GM12873 (cell line): ENCODE results near the gene RIN3.

Source experiments
- TF ChIP-seq, protein P1 (sequence below): IDR thresholded peaks from 2 replicates; pipeline ENCODE4 v1.5.1; 2012; ENCODE audit warnings: low read depth, mild to moderate bottlenecking, moderate library complexity, low read length, control low read depth; ENCODE audit not compliant: insufficient read depth; ENCODE audit errors: missing control alignments

RIN3 gene

DNA sequence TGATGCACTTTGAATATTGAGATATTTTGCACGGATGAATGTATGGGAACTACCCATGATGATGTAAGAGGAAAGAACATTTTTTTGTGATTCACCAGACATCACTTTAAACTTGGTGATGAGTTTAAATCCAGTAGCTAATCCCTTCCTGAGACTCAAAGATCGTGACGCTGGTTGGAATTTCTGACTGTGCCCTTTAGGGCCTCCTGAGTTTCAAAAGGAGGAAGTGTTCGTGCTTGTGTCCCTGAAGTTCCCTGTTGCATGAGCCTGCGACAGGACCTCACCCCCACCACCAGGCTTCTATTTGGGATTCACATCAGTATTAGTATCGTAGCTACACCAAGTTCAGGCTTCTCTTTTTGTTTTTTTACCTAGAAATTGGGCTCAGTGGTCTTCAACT lies 18.6 kb upstream of the RIN3 start:
- TF ChIP-seq, protein P1, sequence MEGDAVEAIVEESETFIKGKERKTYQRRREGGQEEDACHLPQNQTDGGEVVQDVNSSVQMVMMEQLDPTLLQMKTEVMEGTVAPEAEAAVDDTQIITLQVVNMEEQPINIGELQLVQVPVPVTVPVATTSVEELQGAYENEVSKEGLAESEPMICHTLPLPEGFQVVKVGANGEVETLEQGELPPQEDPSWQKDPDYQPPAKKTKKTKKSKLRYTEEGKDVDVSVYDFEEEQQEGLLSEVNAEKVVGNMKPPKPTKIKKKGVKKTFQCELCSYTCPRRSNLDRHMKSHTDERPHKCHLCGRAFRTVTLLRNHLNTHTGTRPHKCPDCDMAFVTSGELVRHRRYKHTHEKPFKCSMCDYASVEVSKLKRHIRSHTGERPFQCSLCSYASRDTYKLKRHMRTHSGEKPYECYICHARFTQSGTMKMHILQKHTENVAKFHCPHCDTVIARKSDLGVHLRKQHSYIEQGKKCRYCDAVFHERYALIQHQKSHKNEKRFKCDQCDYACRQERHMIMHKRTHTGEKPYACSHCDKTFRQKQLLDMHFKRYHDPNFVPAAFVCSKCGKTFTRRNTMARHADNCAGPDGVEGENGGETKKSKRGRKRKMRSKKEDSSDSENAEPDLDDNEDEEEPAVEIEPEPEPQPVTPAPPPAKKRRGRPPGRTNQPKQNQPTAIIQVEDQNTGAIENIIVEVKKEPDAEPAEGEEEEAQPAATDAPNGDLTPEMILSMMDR: no peak

GRCh38 chr14:92496191-92496857 lies 17.3 kb upstream of the RIN3 start:
- TF ChIP-seq, protein P1: no peak

GRCh38 chr14:92497391-92497790 lies 16.2 kb upstream of the RIN3 start:
- TF ChIP-seq, protein P1: no peak

DNA sequence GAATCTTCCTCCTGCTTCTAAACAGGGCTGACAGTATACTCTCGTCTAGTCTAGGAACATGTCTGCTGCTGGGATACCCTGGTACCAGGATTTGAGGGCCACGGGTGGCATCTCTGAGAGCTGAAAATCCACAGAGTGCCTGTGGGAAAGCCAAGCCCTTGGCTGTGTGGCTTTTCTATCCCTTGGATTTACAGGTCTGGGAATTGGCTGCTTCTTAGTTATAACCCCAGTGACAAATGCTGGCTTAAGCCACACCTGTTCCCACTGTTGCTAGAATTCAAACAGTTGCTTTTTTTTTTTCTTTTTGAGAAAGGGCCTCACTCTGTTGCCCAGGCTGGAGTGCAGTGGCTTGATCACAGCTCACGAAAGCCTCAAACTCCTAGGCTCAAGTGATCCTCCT lies 14.3 kb upstream of the RIN3 start:
- TF ChIP-seq, protein P1: no peak

DNA sequence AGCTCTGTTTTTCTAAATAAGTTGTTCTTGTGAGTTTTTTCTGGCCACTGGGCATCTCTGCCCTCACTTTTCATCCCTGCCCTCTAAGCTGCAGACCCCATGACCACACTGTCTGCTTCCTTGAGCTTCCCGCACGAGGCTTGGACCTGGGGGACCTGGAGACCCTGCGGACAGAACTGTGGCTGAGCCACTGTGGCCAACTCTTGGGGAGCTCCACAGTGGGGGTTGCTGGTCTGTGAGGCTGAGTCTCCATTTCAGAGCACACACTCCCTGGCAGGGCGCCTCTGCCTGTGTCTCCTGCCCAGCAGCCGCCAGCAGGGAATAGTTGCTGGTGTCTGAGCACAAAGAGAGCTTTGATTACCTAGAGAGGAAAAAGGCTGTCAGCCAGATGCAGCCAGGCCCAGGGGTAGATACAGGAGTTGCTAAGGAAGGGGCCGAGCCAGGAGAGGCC lies 13.1 kb upstream of the RIN3 start:
- TF ChIP-seq, protein P1: no peak

DNA sequence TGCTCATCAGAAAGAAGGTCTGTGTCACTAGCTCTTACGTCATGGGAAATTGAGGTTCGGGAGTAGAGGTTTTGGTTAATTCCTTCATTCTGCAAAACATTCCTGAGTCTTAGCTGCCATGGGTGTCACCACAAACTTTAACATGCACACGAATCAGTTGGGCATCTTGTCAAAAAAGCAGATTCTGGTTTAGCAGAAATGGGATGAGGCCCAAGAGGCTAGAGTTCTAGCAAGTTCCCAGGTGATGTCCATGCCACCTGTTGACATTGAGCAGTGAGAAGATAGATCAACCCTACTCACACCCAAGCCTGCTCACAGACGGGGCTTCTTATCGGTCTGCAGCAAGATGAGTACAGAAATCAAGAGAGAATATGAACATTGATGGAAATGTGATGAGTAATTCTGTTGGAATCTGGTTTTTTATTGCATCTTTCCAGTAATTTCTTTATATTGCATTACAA lies 11.7 kb upstream of the RIN3 start:
- TF ChIP-seq, protein P1: no peak

DNA sequence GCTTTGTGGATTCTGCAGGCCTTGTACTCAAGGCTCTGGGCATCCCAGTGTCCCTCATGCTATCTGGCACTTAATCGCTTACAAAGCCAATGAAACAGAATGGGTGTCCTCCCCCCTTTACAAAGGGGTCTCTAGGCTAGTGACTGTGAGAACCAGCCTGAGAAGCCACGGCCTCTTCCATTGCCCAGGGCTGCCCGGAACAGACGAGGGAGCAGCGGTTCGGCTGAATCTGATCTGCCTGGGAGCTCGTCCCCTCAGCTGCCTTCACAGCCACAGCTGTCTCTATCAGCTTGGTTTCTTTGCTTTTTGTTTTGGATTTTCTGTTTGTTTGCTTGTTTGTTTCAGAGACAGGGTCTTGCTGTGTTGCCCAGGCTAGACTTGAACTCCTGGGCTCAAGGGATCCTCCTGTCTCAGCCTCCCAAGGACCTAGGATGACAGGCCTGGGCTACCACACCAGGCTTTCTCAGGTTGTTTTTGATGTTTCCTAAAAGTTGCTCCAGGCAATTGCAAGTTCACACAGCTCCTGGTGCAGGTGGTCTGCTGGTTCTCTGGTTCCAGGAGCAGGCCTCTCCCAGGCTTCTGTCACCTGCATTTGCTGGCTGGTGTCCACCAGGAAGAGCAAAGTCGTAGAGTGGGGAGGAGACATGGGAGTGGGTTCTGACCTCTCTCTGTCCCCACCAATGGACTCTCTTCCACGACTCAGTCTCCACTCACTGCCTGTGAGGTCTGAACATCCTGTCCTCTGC lies 10.9 kb upstream of the RIN3 start:
- TF ChIP-seq, protein P1: no peak
